Activated naive CD4-positive, alpha-beta T cell (primary cell): ENCODE results near the gene TTC7B.
"Not testable (repeated sequence)": the region's sequence is repeated elsewhere in the genome, so short reads cannot be mapped to it uniquely, and the experiment has no call there.

Experiments used
- DNase-seq, 4 experiments: peaks; one replicate each; lab custom pipeline; 2025; lab: John Stamatoyannopoulos, UW

The TTC7B gene

GRCh38 chr14:90527978-90528377, 288.3 kb downstream of the TTC7B start:
- DNase-seq = no peak

DNA sequence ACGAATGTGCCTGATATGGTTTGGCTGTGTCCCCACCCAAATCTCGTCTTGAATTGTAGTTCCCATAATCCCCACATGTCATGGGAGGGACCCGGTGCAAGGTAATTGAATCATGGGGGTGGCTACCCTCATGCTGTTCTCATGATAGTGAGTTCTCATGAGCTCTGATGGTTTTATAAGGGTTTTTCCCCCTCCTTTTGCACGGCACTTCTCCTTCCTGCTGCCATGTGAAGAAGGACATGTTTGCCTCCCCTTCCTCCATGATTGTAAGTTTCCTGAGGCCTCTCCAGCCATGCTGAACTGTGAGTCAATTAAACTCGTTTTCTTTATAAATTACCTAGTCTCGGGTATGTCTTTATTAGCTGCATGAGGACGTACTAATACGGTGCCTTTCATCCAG, 289.7 kb downstream of the TTC7B start:
- not testable (repeated sequence) for DNase-seq

GRCh38 chr14:90525353-90526028, 290.7 kb downstream of the TTC7B start:
- DNase-seq = not testable (repeated sequence)

GRCh38 chr14:90523961-90524875, 292.0 kb downstream of the TTC7B start:
- no peak for DNase-seq

DNA sequence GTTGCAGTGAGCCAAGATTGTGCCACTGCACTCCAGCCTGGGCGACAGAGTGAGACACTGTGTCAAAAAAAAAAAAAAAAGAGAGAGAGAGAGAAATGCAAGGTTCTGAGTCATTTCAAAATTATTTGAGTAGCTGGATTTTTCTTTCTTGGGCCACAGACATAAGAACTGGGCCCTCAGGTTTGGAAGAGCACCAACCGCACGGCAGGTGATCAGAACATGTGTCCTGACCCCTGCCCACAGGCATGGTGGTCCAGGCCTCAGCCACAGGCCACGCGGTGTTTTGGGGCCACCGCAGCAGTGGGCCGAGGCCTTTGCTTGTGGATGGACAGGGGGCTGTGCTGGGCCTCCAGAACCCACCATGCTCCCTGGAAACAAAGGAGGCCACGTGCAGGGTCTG, 292.7 kb downstream of the TTC7B start:
- no peak for DNase-seq

- DNase-seq = no peak
Measured at GRCh38 chr14:90522571-90523191, 293.5 kb downstream of the TTC7B start.

- no peak for DNase-seq
Measured at GRCh38 chr14:90521930-90522483, 294.2 kb downstream of the TTC7B start.

- DNase-seq = no peak
Measured at GRCh38 chr14:90521084-90521929, 294.9 kb downstream of the TTC7B start.

DNA sequence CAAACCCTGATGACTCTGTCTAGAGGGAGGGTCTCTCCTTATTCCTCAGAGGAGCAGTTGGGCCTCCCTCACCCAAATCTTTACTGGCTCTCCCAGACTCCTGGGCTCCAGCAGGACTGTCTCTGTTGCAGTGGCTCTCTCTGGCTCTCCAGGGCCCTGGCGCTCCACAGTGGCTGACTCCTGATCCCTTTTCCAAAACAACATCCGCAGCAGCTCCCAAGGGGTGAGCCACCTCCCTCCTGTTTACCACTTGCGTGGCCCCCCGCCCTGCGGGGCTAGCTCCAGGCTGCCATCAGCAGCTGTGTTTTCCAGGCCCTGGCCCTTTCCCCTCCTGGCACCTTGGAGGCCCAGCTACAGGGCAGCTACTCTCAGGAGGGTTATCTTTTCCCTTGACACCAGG, 295.9 kb downstream of the TTC7B start:
- DNase-seq = no peak

DNA sequence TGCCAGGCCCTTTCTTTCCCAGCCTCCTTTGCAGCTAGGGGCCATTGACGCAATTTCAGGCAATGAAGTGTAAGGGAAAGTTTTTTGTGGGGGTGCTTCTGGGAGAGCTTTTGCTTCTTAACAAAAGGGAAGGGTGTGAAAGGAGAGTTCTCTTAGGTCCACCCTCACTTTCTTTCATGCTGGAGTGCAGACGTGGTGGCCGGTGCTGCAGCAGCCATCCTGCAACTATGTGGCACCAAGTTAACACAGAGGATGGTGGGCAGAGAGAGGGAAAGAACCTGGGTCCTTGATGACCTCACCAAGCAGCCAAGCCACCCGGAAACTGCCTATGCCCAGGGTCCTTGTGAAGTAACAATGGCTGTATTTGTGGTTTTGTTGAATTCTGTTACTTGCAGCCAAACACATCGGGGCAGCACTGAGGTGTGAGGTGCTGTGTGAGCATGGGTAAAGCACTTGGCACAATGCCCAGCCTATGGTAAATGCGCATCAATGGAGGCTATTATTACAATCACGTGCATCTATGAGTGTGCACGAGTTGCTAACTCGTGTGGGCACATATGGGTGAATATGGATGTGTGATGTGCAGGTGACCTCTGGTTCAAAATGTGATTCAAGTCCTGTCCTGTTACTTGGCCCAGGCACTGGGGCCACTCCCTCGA, 296.8 kb downstream of the TTC7B start:
- DNase-seq = no peak

DNA sequence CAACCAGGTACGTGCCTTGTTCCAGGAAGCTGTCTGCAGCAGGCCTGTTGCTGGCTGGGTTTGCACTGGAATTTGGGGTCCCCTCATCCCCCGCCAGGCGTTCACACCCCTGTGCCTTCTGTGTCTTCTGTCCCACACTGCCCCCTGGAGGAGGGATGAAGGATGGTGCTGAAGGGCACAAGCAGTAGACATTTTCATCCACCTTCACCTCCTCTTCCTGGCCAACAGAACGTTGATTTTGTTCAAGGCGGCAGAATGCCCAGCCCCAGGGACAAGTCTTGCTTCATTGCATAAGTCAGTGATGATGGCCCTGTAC, 297.3 kb downstream of the TTC7B start:
- DNase-seq = peak in 2 of 4 experiments; percentile 6 to 12

- no peak for DNase-seq
Measured at GRCh38 chr14:90518069-90518940, 297.9 kb downstream of the TTC7B start.

- no peak for DNase-seq
Measured at GRCh38 chr14:90517076-90517841, 299.0 kb downstream of the TTC7B start.

DNA sequence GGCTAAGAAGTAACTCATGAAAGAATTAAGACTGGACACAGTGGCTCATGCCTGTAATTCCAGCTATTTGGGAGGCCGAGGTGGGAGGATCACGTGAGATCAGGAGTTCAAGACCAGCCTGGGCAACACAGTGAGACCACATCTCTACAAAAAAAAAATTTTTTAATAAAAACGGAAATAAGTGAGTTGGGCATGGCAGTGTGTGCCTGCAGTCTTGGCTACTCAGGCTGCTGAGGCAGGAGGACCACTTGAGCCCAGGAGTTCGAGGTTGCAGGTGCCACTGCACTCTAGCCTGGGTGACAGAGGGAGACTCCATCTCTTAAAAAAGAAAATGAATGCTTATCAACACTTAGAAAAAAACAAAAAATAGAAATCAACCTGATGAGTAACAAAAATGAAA, 301.7 kb downstream of the TTC7B start:
- no peak for DNase-seq

DNA sequence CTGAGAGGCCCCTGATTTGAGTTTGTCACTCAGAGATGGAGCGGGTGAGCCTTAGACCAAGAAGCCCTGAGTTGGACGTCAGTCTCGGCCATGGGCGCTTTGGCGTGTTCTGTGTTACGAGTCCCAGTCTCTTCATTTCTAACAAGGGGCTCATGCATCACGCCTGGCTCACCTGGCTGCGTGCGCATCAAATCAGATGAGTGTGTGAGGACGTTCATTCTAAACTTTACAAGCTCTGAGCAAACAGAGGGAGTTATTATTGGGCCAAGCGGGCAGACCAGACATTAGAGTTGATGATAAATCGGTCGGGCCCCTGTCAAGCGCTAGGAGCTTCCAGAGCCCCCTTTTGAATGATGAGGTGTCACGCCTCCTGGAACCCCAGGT, 302.2 kb downstream of the TTC7B start:
- no peak for DNase-seq

DNA sequence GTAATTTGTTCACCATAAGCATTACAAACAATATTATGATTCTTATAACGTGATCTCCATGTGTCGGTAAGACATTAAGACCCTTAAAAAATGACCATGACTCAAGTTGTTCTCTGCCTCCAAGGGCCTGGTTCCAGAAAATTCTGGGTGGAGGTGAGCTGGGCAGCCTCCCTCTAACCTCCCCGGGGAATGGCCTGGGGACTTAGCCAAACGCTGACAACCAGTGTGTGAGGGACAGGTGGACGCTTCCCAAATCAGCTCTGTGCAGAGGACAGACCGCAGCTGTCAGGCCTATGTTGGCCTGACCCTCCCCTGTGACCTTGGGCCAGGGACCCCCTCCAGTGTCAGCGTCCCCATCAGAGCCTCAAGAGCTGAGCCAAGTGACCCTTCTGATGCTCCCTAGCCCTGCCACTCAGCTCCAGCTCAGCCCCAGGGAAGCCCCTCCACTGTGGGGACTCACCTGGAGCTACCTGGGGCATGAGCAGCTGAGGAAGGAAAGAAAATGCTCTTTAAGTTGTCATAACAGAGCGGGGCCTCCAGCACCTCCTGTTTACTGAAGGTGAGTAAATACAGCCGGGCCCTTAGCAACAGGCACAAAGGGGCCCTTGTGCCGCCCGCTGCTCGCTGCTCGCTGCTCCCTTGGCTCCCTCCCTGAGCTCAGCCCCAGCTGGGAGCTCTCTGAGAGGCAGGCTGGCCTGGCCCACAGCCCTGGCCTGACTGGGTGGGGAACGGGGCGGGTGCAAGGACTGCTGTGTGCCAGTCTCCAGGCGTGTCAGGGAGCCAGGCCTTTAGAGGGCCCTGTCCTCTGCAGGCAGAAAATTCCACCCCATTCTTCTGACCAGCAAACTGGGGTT, 302.8 kb downstream of the TTC7B start:
- no peak for DNase-seq

- DNase-seq = no peak
Measured at GRCh38 chr14:90512329-90512991, 303.8 kb downstream of the TTC7B start.

- no peak for DNase-seq
Measured at GRCh38 chr14:90511795-90512328, 304.4 kb downstream of the TTC7B start.
